A549 (cell line): ENCODE data around the gene IPO13. TPM values are rescaled to one million over a fixed set of nuclear protein-coding genes. Genes with fewer than 3 reads are reported as not detected.

Experiments
- ATAC-seq, 2 experiments: fragments of 200-7000 bp in 1 of 2; fragments of >200 bp in 1 of 2; cut with Nextera tagmentation in 1 of 2; cut with Tn5 transposase in 1 of 2; 3 replicates each; pipeline versions ENCODE4 v1.8.0 to v1.9.1; 2018 to 2020; ENCODE audit warnings: mild to moderate bottlenecking in 1 of 2, moderate library complexity in 1 of 2
- CTCF ChIA-PET: fragments of 300-600 bp; sonication (Branson Sonifier 250); formaldehyde crosslinking; extraction: SDS; loops from one replicate; lab custom pipeline; 2021; ENCODE audit warnings: antibody characterized with exemption, inconsistent platforms; lab: Yijun Ruan, JAX
- POLR2A ChIA-PET: fragments of 350-600 bp; formaldehyde crosslinking; extraction: SDS; loops from one replicate; lab custom pipeline; 2021; ENCODE audit warnings: antibody characterized with exemption, inconsistent platforms; lab: Yijun Ruan, JAX
- DNase-seq, 2 experiments: peaks; one replicate each; pipeline versions ENCODE4 v3.0.0 to v3.0.0-alpha.2; 2011 to 2016; ENCODE audit warnings: low read depth in 1 of 2, low spot score in 1 of 2
- FAIRE-seq: peaks from 2 replicates; lab custom pipeline; 2011; peaks lifted over from hg19 to GRCh38; lab: Jason Lieb, UNC
- H3K27ac ChIP-seq, 2 experiments: fragments of >200 bp; sonication (Bioruptor Twin); formaldehyde crosslinking; 3 replicates each; pipeline ENCODE4 v1.5.1; 2016 to 2017
- H3K4me1 ChIP-seq: fragments of >200 bp; sonication (Bioruptor Twin); formaldehyde crosslinking; 3 replicates; pipeline ENCODE4 v1.6.1; 2016
- H3K4me2 ChIP-seq: fragments of >200 bp; sonication (Bioruptor Twin); formaldehyde crosslinking; 3 replicates; pipeline ENCODE4 v1.6.1; 2016
- H3K4me3 ChIP-seq: fragments of >200 bp; sonication (Bioruptor Twin); formaldehyde crosslinking; 3 replicates; pipeline ENCODE4 v1.5.1; 2016
- H3K9me3 ChIP-seq: fragments of >200 bp; sonication (Bioruptor Twin); formaldehyde crosslinking; 3 replicates; pipeline ENCODE4 v1.6.1; 2016
- BHLHE40 ChIP-seq: IDR thresholded peaks from 2 replicates; pipeline ENCODE4 v1.6.1; 2012; ENCODE audit warnings: low read depth, low read length, inconsistent platforms
- CBX2 ChIP-seq: fragments of 200-600 bp; sonication (generic); IDR thresholded peaks from 2 replicates; pipeline ENCODE4 v1.6.1; 2016; ENCODE audit warnings: low read depth, mild to moderate bottlenecking, borderline replicate concordance
- CEBPB ChIP-seq, 2 experiments: fragments of >200 bp in 1 of 2; sonication (Bioruptor Twin) in 1 of 2; formaldehyde crosslinking in 1 of 2; IDR thresholded peaks; 2 replicates each; pipeline ENCODE4 v1.6.1; 2012 to 2016
- ELK1 ChIP-seq: fragments of 150-350 bp; IDR thresholded peaks from 2 replicates; pipeline ENCODE4 v1.6.1; 2014; ENCODE audit warnings: low read depth, mild to moderate bottlenecking, low read length
- EP300 ChIP-seq, 2 experiments: fragments of >200 bp; sonication (Bioruptor Twin); formaldehyde crosslinking; IDR thresholded peaks; 2 replicates in 1 of 2; 3 replicates in 1 of 2; pipeline ENCODE4 v1.6.1; 2016 to 2017
- FOSL2 ChIP-seq, 2 experiments: fragments of 450-650 bp in 1 of 2; fragments of >200 bp in 1 of 2; sonication (Bioruptor Twin) in 1 of 2; formaldehyde crosslinking; IDR thresholded peaks; 2 replicates each; pipeline versions ENCODE4 v1.5.0 to v1.6.1; 2016 to 2020; ENCODE audit warnings: mild to moderate bottlenecking in 1 of 2, moderate library complexity in 1 of 2
- FOXS1 ChIP-seq: fragments of 250-450 bp; sonication (Bioruptor Pico); IDR thresholded peaks from 2 replicates; pipeline ENCODE4 v1.5.0; 2020; ENCODE audit warnings: mild to moderate bottlenecking, moderate library complexity
- GATA3 ChIP-seq: IDR thresholded peaks from 2 replicates; pipeline ENCODE4 v1.6.1; 2012; ENCODE audit warnings: borderline replicate concordance
- HDAC2 ChIP-seq: fragments of 200-600 bp; sonication (generic); IDR thresholded peaks from 2 replicates; pipeline ENCODE4 v1.6.1; 2016
- HMGXB4 ChIP-seq: fragments of 250-450 bp; sonication (Bioruptor Pico); IDR thresholded peaks from 2 replicates; pipeline ENCODE4 v1.5.0; 2021; ENCODE audit warnings: mild to moderate bottlenecking, moderate library complexity, borderline replicate concordance
- HOXA7 ChIP-seq: fragments of 250-450 bp; sonication (Bioruptor Pico); IDR thresholded peaks from 2 replicates; pipeline ENCODE4 v1.5.0; 2020; ENCODE audit warnings: mild to moderate bottlenecking, moderate library complexity
- HOXB5 ChIP-seq: fragments of 250-450 bp; sonication (Bioruptor Pico); IDR thresholded peaks from 2 replicates; pipeline ENCODE4 v1.5.0; 2020; ENCODE audit warnings: mild to moderate bottlenecking, moderate library complexity
- JUN ChIP-seq, 2 experiments: fragments of >200 bp; sonication (Bioruptor Twin); formaldehyde crosslinking; IDR thresholded peaks; 2 replicates in 1 of 2; 3 replicates in 1 of 2; pipeline ENCODE4 v1.6.1; 2016 to 2017
- KDM1A ChIP-seq: fragments of 200-600 bp; sonication (generic); IDR thresholded peaks from 2 replicates; pipeline ENCODE4 v1.6.1; 2016; ENCODE audit warnings: low read depth, mild to moderate bottlenecking
- KDM5A ChIP-seq: fragments of 200-600 bp; sonication (generic); IDR thresholded peaks from 2 replicates; pipeline ENCODE4 v1.6.1; 2016; ENCODE audit warnings: antibody characterized with exemption, mild to moderate bottlenecking
- MAX ChIP-seq: IDR thresholded peaks from 2 replicates; pipeline ENCODE4 v1.6.1; 2012
- MAZ ChIP-seq: fragments of 150-350 bp; IDR thresholded peaks from 2 replicates; pipeline ENCODE4 v1.6.1; 2014; ENCODE audit warnings: antibody characterized with exemption, low read depth, low read length, borderline replicate concordance
- NFE2L2 ChIP-seq: fragments of 150-350 bp; conservative IDR thresholded peaks from 2 replicates; pipeline ENCODE4 v1.6.1; 2014; ENCODE audit warnings: low read length
- NPAS2 ChIP-seq: fragments of 250-450 bp; sonication (Bioruptor Pico); IDR thresholded peaks from 2 replicates; pipeline ENCODE4 v1.8.0; 2022; ENCODE audit warnings: mild to moderate bottlenecking, moderate library complexity, borderline replicate concordance
- NR3C1 ChIP-seq: fragments of >200 bp; sonication (Bioruptor Twin); formaldehyde crosslinking; IDR thresholded peaks from 3 replicates; pipeline ENCODE4 v1.6.1; 2017
- PBX3 ChIP-seq: IDR thresholded peaks from 2 replicates; pipeline ENCODE4 v1.6.1; 2012
- POLR2A ChIP-seq: IDR thresholded peaks from 2 replicates; pipeline ENCODE4 v1.6.1; 2012; ENCODE audit warnings: mild to moderate bottlenecking, low read length
- POLR2AphosphoS2 ChIP-seq: conservative IDR thresholded peaks from 2 replicates; pipeline ENCODE4 v1.6.1; 2012; ENCODE audit warnings: low read length, improper control_type of control experiment, inconsistent platforms
- RAD21 ChIP-seq, 2 experiments: fragments of >200 bp in 1 of 2; sonication (Bioruptor Twin) in 1 of 2; formaldehyde crosslinking in 1 of 2; IDR thresholded peaks in 1 of 2; conservative IDR thresholded peaks in 1 of 2; 2 replicates in 1 of 2; 3 replicates in 1 of 2; pipeline ENCODE4 v1.6.1; 2012 to 2018; ENCODE audit warnings: inconsistent platforms in 1 of 2
- RFX5 ChIP-seq: fragments of 450-650 bp; IDR thresholded peaks from 2 replicates; pipeline ENCODE4 v1.7.1; 2014; ENCODE audit warnings: antibody characterized with exemption, mild to moderate bottlenecking, moderate library complexity
- ZC3H11A ChIP-seq: fragments of 450-650 bp; IDR thresholded peaks from 2 replicates; pipeline ENCODE4 v1.6.1; 2014; ENCODE audit warnings: antibody characterized with exemption, mild to moderate bottlenecking
- ZFP36 ChIP-seq: fragments of 450-650 bp; IDR thresholded peaks from 2 replicates; pipeline ENCODE4 v1.6.1; 2014; ENCODE audit warnings: borderline replicate concordance; ENCODE audit not compliant: partially characterized antibody
- ZSCAN20 ChIP-seq: fragments of 250-450 bp; sonication (Bioruptor Pico); IDR thresholded peaks from 2 replicates; pipeline ENCODE4 v1.8.0; 2022; ENCODE audit warnings: mild to moderate bottlenecking, moderate library complexity
- WGBS: methylation state at CpG from one replicate; pipeline ENCODE4 v1.1.6; 2017; ENCODE audit errors: missing lambda C conversion rate; 5-methylcytosine and 5-hydroxymethylcytosine counted together
- polyA plus RNA-seq, 4 experiments: library from polyadenylated mRNA; depleted of rRNA in 3 of 4; stranded (reverse); fragments of >200 nt; fragmentation: RNase III in 1 of 4; extraction: RNeasy Plus Mini Kit Qiagen cat#74134 plus additional on column Dnase treatment in 1 of 4; gene quantifications; 2 replicates in 3 of 4; 3 replicates in 1 of 4; pipeline ENCODE4 v1.2.3, GENCODE V29; 2011 to 2017
- TF ChIP-seq, protein P1 (sequence below): fragments of >200 bp; sonication (Bioruptor Twin); formaldehyde crosslinking; IDR thresholded peaks from 2 replicates; pipeline ENCODE4 v1.6.1; 2016

Gene IPO13
- polyA plus RNA-seq, 2 of the 4 experiments (the other 2 are of a cell fraction): 8.1 to 15.8 TPM

GRCh38 chr1:43981135-43981491 is 34.4 kb downstream of the IPO13 start (continued):
- TF ChIP-seq ELK1 (no peak), CBX2 (no peak), RAD21 (conservative IDR thresholded peaks at IDR 0.05 in 1 of 2, IDR thresholded peaks at IDR 0.05 in 1 of 2) (no peak), HOXB5 (CRISPR knock-in tag) (no peak), POLR2A (no peak), RFX5 (no peak)

DNA sequence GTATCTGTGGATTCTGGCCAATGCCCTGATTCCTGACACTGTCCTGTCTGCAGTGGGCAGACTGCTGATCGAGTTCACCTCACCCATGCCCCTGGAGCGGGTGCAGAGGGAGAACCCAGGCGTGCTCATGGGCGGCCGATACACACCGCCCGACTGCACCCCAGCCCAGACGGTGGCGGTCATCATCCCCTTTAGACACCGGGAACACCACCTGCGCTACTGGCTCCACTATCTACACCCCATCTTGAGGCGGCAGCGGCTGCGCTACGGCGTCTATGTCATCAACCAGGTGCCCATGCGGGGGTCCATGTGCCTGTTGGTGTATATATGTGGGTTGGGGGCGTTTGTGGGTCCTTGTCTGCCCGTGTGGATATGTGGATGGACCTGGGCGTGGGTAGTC is 34.9 kb downstream of the IPO13 start:
- ChIA-PET CTCF (no interaction called here), POLR2A (no interaction called here)
- Histone ChIP-seq H3K4me2 (no peak overlapping the region), H3K4me1 (peaks cover 35% of the 10 kb centered on the region; the same call in 1 of the 3 replicates), H3K9me3 (no peaks in the 10 kb centered on the region), H3K27ac (no peak overlapping the region), H3K4me3 (no peak overlapping the region)
- WGBS: 91% methylated on average over 13 of the region's 20 CpGs
- TF ChIP-seq HOXB5 (CRISPR knock-in tag) (no peak), KDM5A (no peak), NFE2L2 (no peak), HMGXB4 (CRISPR knock-in tag) (no peak), HOXA7 (CRISPR knock-in tag) (no peak), ZFP36 (no peak), MAX (no peak)
- no peak for ATAC-seq
- DNase-seq: no peak
- FAIRE-seq: no peak

GRCh38 chr1:43982241-43982640 is 35.5 kb downstream of the IPO13 start:
- no peak for FAIRE-seq
- ChIA-PET CTCF (no interaction called here), POLR2A (no interaction called here)
- Histone ChIP-seq H3K4me1 (peaks cover 40% of the 10 kb centered on the region; the same call in 2 of the 3 replicates), H3K4me3 (no peak overlapping the region), H3K4me2 (no peak overlapping the region), H3K27ac (no peak overlapping the region), H3K9me3 (no peaks in the 10 kb centered on the region)
- no peak for ATAC-seq
- 91% methylated on average over 5 of the region's 8 CpGs for WGBS
- no peak for TF ChIP-seq KDM5A
- no peak for TF ChIP-seq JUN (IDR thresholded peaks at IDR 0.05)
- no peak for TF ChIP-seq MAZ
- TF ChIP-seq FOXS1 (CRISPR knock-in tag): no peak
- no peak for TF ChIP-seq HDAC2
- no peak for TF ChIP-seq GATA3
- TF ChIP-seq BHLHE40: no peak
- TF ChIP-seq POLR2AphosphoS2: no peak
- no peak for TF ChIP-seq HMGXB4 (CRISPR knock-in tag)
- no peak for TF ChIP-seq FOSL2 (IDR thresholded peaks at IDR 0.05)
- no peak for TF ChIP-seq FOSL2 (CRISPR knock-in tag; IDR thresholded peaks at IDR 0.05)
- no peak for TF ChIP-seq CEBPB (IDR thresholded peaks at IDR 0.05)
- no peak for TF ChIP-seq ZC3H11A
- no peak for TF ChIP-seq EP300 (IDR thresholded peaks at IDR 0.05)
- no peak for TF ChIP-seq NPAS2 (CRISPR knock-in tag)
- no peak for TF ChIP-seq NR3C1
- TF ChIP-seq ZSCAN20 (CRISPR knock-in tag): no peak
- TF ChIP-seq, protein P1, sequence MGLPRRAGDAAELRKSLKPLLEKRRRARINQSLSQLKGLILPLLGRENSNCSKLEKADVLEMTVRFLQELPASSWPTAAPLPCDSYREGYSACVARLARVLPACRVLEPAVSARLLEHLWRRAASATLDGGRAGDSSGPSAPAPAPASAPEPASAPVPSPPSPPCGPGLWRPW: no peak
- no peak for TF ChIP-seq KDM1A
- TF ChIP-seq PBX3: no peak
- TF ChIP-seq, all 56 proteins: peak for 0
- DNase-seq: no peak
